Measurements from ENCODE around the gene MAS1. TPM values are rescaled to one million over a fixed set of nuclear protein-coding genes. Genes with fewer than 3 reads are reported as not detected.

MAS1 gene
- total and polyA plus RNA-seq, 10 of the 15 experiments (the other 5 are each of a cell fraction or from before 2014, with no cell fraction given): under 0.01 to 0.08 TPM; not detected in 8

- TF ChIP-seq ATF3 (IDR thresholded peaks at IDR 0.05; ENCODE audit: borderline replicate concordance, extremely low read depth, low read depth, low read length) (no peak), CREM (IDR thresholded peaks at IDR 0.05; ENCODE audit: low read depth) (no peak), ZNF384 (IDR thresholded peaks at IDR 0.05; ENCODE audit: borderline replicate concordance, low read depth, low read length) (no peak), RFX5 (IDR thresholded peaks at IDR 0.05; ENCODE audit: low read depth, low read length) (no peak)
These were observed 41.1 kb downstream of the MAS1 start (continued) for GRCh38 chr6:159931846-159932245.

GRCh38 chr6:159933077-159933476 is 42.3 kb downstream of the MAS1 start:
- ATAC-seq (no peak), DNase-seq (ENCODE audit: low read depth, low spot score) (no peak), FAIRE-seq (no peak)
- Histone ChIP-seq H3K36me3 (ENCODE audit: control insufficient read depth in 2 of 2, insufficient read depth in 2 of 2, low read length in 1 of 2) (no peaks in the 10 kb centered on the region), H4K20me1 (ENCODE audit: control insufficient read depth, insufficient read depth) (no peaks in the 10 kb centered on the region), H3K27ac (ENCODE audit: control insufficient read depth, insufficient read depth) (no peak overlapping the region), H2AFZ (ENCODE audit: control insufficient read depth, low read depth, low read length) (no peak overlapping the region), H3K79me2 (ENCODE audit: control insufficient read depth, insufficient read depth, low read length) (no peaks in the 10 kb centered on the region), H3K9ac (ENCODE audit: control insufficient read depth, insufficient read depth, low read length) (no peak overlapping the region), H3K9me3 (replicated peaks; ENCODE audit: control insufficient read depth, insufficient read depth, low read length) (peaks cover 2% of the 10 kb centered on the region; the same call in 1 of the 3 replicates), H3K4me3 (no peak overlapping the region), H3K4me2 (ENCODE audit: control insufficient read depth, insufficient read depth) (no peak overlapping the region), H3K27me3 (replicated peaks in 1 of 2; ENCODE audit: control insufficient read depth in 2 of 2, insufficient read depth in 2 of 2, low read length in 1 of 2) (no peaks in the 10 kb centered on the region), H3K4me1 (ENCODE audit: control insufficient read depth, insufficient read depth, low read length) (peaks cover 25% of the 10 kb centered on the region)
- 91% methylated on average over 1 of the region's 1 CpG for WGBS (ENCODE audit: insufficient coverage, insufficient replicate concordance, low lambda C conversion rate, missing lambda C conversion rate)
- POLR2A ChIA-PET: interaction anchor here (0.9 to 1.1 kb wide), 2 partner anchors 20 to 48 kb away, joined by 3 read pairs; no protein-coding TSS in a partner anchor
- no peak for TF ChIP-seq ZNF274 (IDR thresholded peaks at IDR 0.05; ENCODE audit: insufficient read depth, insufficient read length)
- in situ Hi-C loops (cut with MboI): no loop called here
- intact Hi-C loops (cut with micrococcal nuclease; ENCODE audit: unreplicated experiment): loop anchor here (5.0 kb wide), 2 partner anchors 146 to 206 kb away; partner anchors contain the start of genes TCP1 and WTAP
- SMC1A ChIA-PET (ENCODE audit: uncharacterized antibody, unreplicated experiment): interaction anchor here (0.8 to 6.8 kb wide), 12 partner anchors 9 to 245 kb away, joined by 3 to 95 read pairs (median 4); partner anchors contain the start of gene IGF2R
- CTCF ChIA-PET: interaction anchor here (1.0 to 2.5 kb wide), 4 partner anchors 7 to 70 kb away, joined by 3 to 11 read pairs (median 10); no protein-coding TSS in a partner anchor
- BruUV-seq (replicated peaks): no TSS peak
- RAD21 ChIA-PET (ENCODE audit: unreplicated experiment): interaction anchor here (0.8 to 5.5 kb wide), 6 partner anchors 8 to 142 kb away, joined by 3 to 34 read pairs (median 4); partner anchors contain the start of gene MRPL18

Data from GM12878 (cell line).